Fibroblast of villous mesenchyme (primary cell): ENCODE results near the gene PPP2R3A. TPM values are rescaled to one million over a fixed set of nuclear protein-coding genes. Genes with fewer than 3 reads are reported as not detected.
"Not testable (repeated sequence)": the region's sequence is repeated elsewhere in the genome, so short reads cannot be mapped to it uniquely, and the experiment has no call there.

Experiments
- DNase-seq: peaks from one replicate; pipeline ENCODE4 v3.0.0-alpha.2; 2010; ENCODE audit warnings: low read depth
- H3K4me3 ChIP-seq: 2 replicates; pipeline ENCODE4 v1.5.1; 2011; ENCODE audit warnings: low read depth, mild to moderate bottlenecking, low read length
- CTCF ChIP-seq: IDR thresholded peaks from 2 replicates; pipeline ENCODE4 v1.5.1; 2012; ENCODE audit warnings: low read depth, mild to moderate bottlenecking, low read length; ENCODE audit not compliant: insufficient read depth
- total RNA-seq: library from RNA; depleted of rRNA; stranded (reverse); fragments of >200 nt; gene quantifications from 2 replicates; pipeline ENCODE4 v1.2.3, GENCODE V29; 2012

Gene PPP2R3A
- total RNA-seq, 1 donor = 25.9 TPM

GRCh38 chr3:136093771-136094170 is 128.2 kb downstream of the PPP2R3A start:
- no peak overlapping the region for H3K4me3 ChIP-seq
- no peak for DNase-seq
- no peak for TF ChIP-seq CTCF

GRCh38 chr3:136105044-136105443 is 139.5 kb downstream of the PPP2R3A start:
- DNase-seq = no peak
- no peak for TF ChIP-seq CTCF
- H3K4me3 ChIP-seq = no peak overlapping the region

GRCh38 chr3:136106101-136106500 is 140.6 kb downstream of the PPP2R3A start:
- no peak for TF ChIP-seq CTCF
- DNase-seq = no peak
- no peak overlapping the region for H3K4me3 ChIP-seq

- DNase-seq = no peak
- no peak overlapping the region for H3K4me3 ChIP-seq
- no peak for TF ChIP-seq CTCF
Observed at GRCh38 chr3:136109499-136109898, 144.0 kb downstream of the PPP2R3A start.

GRCh38 chr3:136110481-136110880 is 145.0 kb downstream of the PPP2R3A start:
- DNase-seq = no peak
- TF ChIP-seq CTCF = no peak

GRCh38 chr3:136114421-136114820 is 148.9 kb downstream of the PPP2R3A start:
- TF ChIP-seq CTCF = no peak
- no peak overlapping the region for H3K4me3 ChIP-seq
- DNase-seq = peak; percentile 19

More at GRCh38 chr3:136110481-136110880, 145.0 kb downstream of the PPP2R3A start:
- H3K4me3 ChIP-seq = no peak overlapping the region

- not testable (repeated sequence) for DNase-seq, H3K4me3 ChIP-seq
Observed at GRCh38 chr3:136119332-136119731, 153.8 kb downstream of the PPP2R3A start.

GRCh38 chr3:136119783-136120182 is 154.3 kb downstream of the PPP2R3A start:
- not testable (repeated sequence) for DNase-seq, H3K4me3 ChIP-seq
